KBM-7 (cell line): ENCODE measurements around the gene RSPH6A.

Source experiments
- DNase-seq: peaks from one replicate; pipeline ENCODE4 v3.0.0-alpha.2; 2015
- in situ Hi-C: fragments of 300-500 bp; cut with MboI; formaldehyde crosslinking; loops from 2 replicates; pipeline ENCODE4 v1.14.3; 2020; ENCODE audit warnings: low sequenced_read_pairs, low pct_unique_long_range_greater_than_20kb, mixed read lengths

The RSPH6A gene

GRCh38 chr19:45825917-45826893 lies 11.1 kb upstream of the RSPH6A start:
- no peak for DNase-seq
- in situ Hi-C loops: no loop called here

DNA sequence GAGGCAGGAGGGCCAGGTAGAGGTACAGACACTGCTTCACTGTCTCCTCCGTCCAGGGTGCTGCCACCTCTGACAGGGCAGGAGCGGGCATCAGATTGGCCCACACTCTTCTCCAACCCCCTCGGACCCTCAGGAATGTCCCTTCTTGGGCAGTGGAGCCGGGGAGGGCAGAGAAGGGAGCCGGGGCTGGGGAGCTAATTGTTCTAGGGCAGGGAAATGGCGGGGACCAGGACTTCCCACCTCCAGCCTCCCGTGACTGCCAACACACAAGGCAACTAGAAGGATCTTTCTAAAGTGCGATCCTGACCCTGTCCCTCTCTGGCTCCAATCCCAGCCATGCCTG lies 10.1 kb upstream of the RSPH6A start:
- in situ Hi-C loops: no loop called here

DNA sequence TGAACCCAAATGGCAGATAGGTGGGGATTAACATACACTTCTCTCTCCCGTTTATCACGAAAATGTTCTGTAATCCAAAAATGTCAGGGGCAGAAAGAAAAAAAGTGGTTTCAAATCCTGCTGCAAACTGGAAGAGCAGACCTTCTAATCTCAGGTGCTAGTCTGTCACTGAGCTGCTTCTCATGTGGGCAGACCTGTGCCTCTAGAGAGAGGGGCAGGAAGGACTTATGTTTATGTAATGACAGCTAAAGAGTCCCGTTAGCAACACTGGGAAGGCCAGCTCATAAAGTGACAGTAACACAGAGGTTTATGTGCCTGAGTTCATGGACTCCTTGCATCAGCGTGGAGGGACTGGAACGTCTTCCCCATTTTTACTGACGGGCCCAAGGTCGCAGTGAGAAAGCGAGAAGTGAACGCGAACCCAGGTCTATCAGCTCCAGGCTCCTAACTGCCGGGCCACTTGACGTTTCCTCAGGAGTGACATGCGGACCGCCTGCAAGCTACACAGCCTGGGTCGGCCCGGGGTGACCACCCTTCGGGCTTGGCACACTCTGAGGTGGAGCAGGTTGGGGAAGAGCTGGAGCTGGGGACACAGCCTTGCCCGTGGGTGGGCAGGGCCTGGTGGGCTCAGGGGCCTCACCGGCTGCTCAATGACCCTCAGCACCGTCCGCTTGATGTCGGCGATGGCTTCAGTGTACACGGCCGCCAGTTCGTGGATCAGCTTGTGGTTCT lies 9.6 kb upstream of the RSPH6A start:
- no peak for DNase-seq
- in situ Hi-C loops: no loop called here

More for the DNA sequence above, 10.1 kb upstream of the RSPH6A start:
- no peak for DNase-seq

DNA sequence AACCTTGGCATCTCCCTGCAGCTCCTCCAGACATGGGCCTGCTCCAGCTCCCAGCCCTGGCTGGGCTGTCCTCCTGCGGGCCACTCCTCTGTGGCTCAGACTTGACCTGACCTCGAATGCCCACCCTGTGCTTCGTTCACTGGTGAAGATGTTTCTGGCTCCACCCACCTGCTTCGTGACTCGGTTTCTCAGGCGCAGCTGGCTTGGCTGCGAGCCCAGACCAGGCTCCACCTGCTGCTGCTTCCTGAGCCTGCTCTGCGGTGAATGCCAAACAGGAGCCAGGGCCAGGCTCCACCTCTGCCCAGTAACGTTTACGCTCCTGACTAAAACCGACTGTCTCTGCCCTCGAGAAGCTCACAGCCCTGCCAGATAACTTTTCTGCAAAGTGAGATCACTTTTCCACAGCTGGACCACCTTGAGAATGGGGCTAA lies 8.9 kb upstream of the RSPH6A start:
- in situ Hi-C loops: no loop called here
- DNase-seq: no peak

DNA sequence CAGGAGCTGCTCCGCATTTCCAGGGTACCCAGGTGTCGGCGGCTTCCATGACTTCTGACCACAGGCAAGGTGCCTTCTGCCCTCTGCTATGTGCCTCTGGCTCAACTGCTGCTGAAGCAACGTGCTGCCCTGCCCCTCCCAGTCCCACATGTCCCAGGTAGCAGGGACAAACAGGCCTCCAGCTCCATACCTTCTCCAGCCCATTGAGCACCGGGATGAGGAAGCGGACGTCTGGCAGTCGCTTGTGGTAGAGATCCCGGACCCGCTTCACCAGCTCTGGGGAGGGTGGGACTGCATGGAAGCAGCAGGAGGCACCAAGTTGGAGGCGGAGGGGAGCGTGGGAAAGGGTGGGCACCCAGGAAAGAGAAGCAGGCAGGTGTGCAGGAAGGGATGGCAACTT lies 8.1 kb upstream of the RSPH6A start:
- no peak for DNase-seq
- in situ Hi-C loops: no loop called here

- in situ Hi-C loops: no loop called here
- DNase-seq: no peak
Measured at GRCh38 chr19:45822716-45823115, 7.6 kb upstream of the RSPH6A start.

- in situ Hi-C loops: no loop called here
- no peak for DNase-seq
Measured at GRCh38 chr19:45821570-45821969, 6.5 kb upstream of the RSPH6A start.

GRCh38 chr19:45821103-45821521 lies 6.0 kb upstream of the RSPH6A start:
- DNase-seq: no peak
- in situ Hi-C loops: no loop called here

- no peak for DNase-seq
- in situ Hi-C loops: no loop called here
Measured at GRCh38 chr19:45820413-45821102, 5.5 kb upstream of the RSPH6A start.

- no peak for DNase-seq
- in situ Hi-C loops: no loop called here
Measured at GRCh38 chr19:45819769-45820168, 4.7 kb upstream of the RSPH6A start.

GRCh38 chr19:45817725-45818301 lies 2.7 kb upstream of the RSPH6A start:
- in situ Hi-C loops: no loop called here
- DNase-seq: no peak

DNA sequence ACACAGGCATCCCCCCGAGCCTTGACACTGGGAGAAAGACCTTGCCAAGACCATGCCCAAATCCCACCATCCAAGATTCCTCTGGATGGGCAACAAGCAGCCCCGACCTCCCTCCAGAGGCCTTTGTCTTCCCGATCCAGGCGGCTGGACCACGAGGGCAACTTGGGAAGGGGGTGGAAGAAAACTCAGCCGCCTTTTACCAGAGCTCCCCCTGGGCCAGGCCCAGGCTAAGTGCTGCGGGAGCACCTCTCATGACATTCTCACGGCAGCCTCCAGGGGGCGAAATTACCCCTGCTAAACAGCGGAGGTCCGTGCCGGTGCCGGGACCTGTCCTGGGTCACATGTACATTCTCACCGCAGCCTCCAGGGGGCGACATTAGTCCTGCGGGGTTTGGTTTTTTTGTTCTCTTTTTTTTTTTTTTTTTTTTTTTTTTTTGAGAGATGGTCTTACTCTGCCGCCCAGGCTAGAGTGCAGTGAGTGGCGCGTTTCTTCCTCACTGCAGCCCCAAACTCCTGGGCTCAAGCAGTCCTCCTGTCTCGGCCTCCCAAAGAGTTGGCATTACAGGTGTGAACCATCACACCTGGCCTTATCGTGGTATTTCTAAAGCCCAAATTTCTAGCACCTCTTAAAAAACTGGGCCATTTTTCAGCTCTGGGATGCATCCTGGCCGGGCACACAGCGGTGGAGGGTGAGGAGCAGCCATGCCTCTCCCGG lies 2.1 kb upstream of the RSPH6A start:
- DNase-seq: peak; percentile 96
- in situ Hi-C loops: no loop called here

DNA sequence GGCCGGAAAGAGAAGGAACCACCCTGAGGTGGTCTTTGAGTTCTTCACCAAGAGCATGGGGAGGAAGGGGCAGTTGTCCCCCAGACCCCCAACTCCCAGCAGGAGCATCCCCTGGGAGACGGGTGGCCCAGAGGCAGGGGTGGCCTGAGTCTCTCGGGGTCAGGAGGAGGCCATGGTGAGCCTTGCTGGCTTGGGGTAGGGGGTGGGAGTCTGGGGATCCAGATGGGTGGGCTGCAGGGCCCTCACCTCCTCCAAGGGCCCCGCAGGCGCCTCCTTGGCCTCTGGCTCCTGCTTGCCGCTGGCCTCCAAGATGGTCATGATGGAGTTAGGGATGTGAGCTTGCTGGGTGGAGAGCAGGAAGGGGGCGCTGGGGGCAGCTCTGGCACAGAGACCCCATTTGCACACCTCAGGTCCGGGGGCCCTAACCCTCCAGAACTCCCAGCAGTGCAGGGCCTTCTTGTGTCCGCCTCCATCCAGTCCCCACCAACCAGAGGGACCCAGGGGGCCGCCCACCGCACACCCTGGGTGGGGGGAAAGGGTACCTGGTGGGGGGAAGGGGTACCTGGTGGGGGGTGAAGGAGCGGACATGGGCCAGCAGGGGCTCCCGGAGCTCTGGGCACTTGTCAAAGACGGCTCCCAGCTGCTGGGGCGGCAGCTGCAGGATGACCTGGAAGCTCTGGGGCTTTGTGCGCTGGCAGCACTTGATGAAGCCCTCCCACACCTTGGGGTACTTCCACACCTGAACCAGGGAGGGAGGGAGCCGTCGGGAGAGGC lies 1.3 kb upstream of the RSPH6A start:
- in situ Hi-C loops: no loop called here
- no peak for DNase-seq

- no peak for DNase-seq
- in situ Hi-C loops: no loop called here
Measured at GRCh38 chr19:45815481-45816216, 541 bp upstream of the RSPH6A start.

GRCh38 chr19:45814166-45814780 lies 835 bp downstream of the RSPH6A start:
- DNase-seq: no peak
- in situ Hi-C loops: no loop called here

GRCh38 chr19:45812297-45812696 lies 2.8 kb downstream of the RSPH6A start:
- no peak for DNase-seq
- in situ Hi-C loops: no loop called here

DNA sequence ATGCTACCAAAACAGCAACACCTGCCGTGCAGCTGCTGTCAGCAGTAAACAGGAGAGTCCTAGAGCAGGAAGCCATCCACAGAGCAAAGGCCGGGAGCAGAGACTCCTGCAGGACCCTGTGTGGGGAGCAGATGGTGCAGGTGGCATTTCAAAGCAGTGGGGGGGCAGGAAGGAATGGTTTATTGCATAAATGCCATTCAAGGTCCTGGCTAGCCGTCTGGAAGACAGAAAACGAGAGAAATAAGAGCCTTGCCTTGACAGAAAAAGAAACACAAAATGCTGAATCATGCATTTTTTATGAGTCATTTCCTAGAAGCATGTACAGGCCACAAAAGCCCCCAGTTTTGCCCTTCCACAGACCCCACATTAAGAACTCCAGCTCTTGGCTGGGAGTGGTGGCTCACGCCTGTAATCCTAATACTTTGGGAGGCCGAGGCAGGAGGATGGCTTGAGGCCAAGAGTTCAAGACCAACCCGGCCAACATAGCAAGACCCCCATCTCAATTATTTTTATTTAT lies 5.4 kb downstream of the RSPH6A start:
- peak; percentile 68 for DNase-seq
- in situ Hi-C loops: no loop called here
